ENCODE data around the gene STOML2. TPM values are rescaled to one million over a fixed set of nuclear protein-coding genes. Genes with fewer than 3 reads are reported as not detected.

Gene STOML2
- total and polyA plus RNA-seq, 7 experiments from 2014 or later: 34.7 to 126 (median 46.1) TPM

GRCh38 chr9:35071814-35072460, 31.0 kb downstream of the STOML2 start:
- Histone ChIP-seq H3K9me3 (ENCODE audit: control insufficient read depth in 2 of 3, low read length in 3 of 3) (no peaks in the 10 kb centered on the region), H3K4me1 (ENCODE audit: control insufficient read depth in 2 of 2, insufficient read depth in 2 of 2, low read length in 2 of 2) (peaks cover 22 to 43% of the 10 kb centered on the region in 2 donors), H3K27ac (ENCODE audit: low read depth, low read length) (peak overlapping the region; percentile 93), H3K4me3 (ENCODE audit: low read length) (peak overlapping the region; percentile 53), H3K27me3 (ENCODE audit: control insufficient read depth in 2 of 2, insufficient read depth in 2 of 2, low read length in 2 of 2) (no peaks in the 10 kb centered on the region), H3K36me3 (ENCODE audit: control insufficient read depth in 2 of 3, insufficient read depth in 3 of 3, low read length in 3 of 3) (peaks cover 3 to 24% (median 10%) of the 10 kb centered on the region in 3 experiments)
- peaks cover 0 to 3% (median 0%) of the 10 kb centered on the region in 5 donors for H3K27me3 Mint-ChIP-seq
- H3K9me3 Mint-ChIP-seq: peaks cover 0 to 2% (median 0%) of the 10 kb centered on the region in 11 donors
- peak; percentile 70 for ATAC-seq
- H3K27ac Mint-ChIP-seq: peak overlapping the region; percentile 81 to 96 (median 91)
- ChIA-PET CTCF (interaction anchor here (0.6 to 2.3 kb wide), 3 partner anchors 9 to 211 kb away, joined by 3 to 11 read pairs (median 4); partner anchors contain the start of gene PIGO), POLR2A (interaction anchor here (0.6 to 2.9 kb wide), 20 partner anchors 8 to 740 kb away, joined by 3 to 25 read pairs (median 4); partner anchors contain the start of genes ATOSB, CCDC107, DNAJB5 and FANCG)
- H3K4me1 Mint-ChIP-seq: peaks cover 34 to 66% (median 53%) of the 10 kb centered on the region in 7 donors
- peak in 8 of 9 donors; percentile 67 to 83 (median 71) for DNase-seq
- peaks cover 0 to 37% (median 17%) of the 10 kb centered on the region in 5 donors for H3K36me3 Mint-ChIP-seq
- peak overlapping the region; percentile 74 to 95 (median 88) for H3K4me3 Mint-ChIP-seq
- intact Hi-C loops (cut with micrococcal nuclease): loop anchor here (1.0 to 10.0 kb wide), 14 partner anchors 8 to 743 kb away; partner anchors contain the start of genes DNAJB5 (in 2 of the 2), HINT2 (in 2 of the 2), PIGO (in 2 of the 2) and CCL27 (in 1 of the 2)

GRCh38 chr9:35070823-35071813, 31.8 kb downstream of the STOML2 start:
- H3K36me3 Mint-ChIP-seq: peaks cover 0 to 40% (median 21%) of the 10 kb centered on the region in 5 donors
- H3K4me1 ChIP-seq (ENCODE audit: control insufficient read depth in 2 of 2, insufficient read depth in 2 of 2, low read length in 2 of 2): peaks cover 22 to 43% of the 10 kb centered on the region in 2 donors
- H3K9me3 Mint-ChIP-seq: peaks cover 0 to 2% (median 0%) of the 10 kb centered on the region in 11 donors
- H3K36me3 ChIP-seq (ENCODE audit: control insufficient read depth in 2 of 3, insufficient read depth in 3 of 3, low read length in 3 of 3): peaks cover 7 to 27% (median 19%) of the 10 kb centered on the region in 3 experiments
- no peaks in the 10 kb centered on the region for H3K27me3 ChIP-seq (ENCODE audit: control insufficient read depth in 2 of 2, insufficient read depth in 2 of 2, low read length in 2 of 2)
- ChIA-PET CTCF (interaction anchor here (0.6 to 2.3 kb wide), 3 partner anchors 9 to 210 kb away, joined by 3 to 11 read pairs (median 4); partner anchors contain the start of gene PIGO), POLR2A (interaction anchor here (0.6 to 2.9 kb wide), 18 partner anchors 8 to 741 kb away, joined by 3 to 25 read pairs (median 4); partner anchors contain the start of genes ATOSB, DNAJB5, FANCG and PIGO)
- H3K9me3 ChIP-seq (ENCODE audit: control insufficient read depth in 2 of 3, low read length in 3 of 3): no peaks in the 10 kb centered on the region
- H3K4me3 ChIP-seq (ENCODE audit: low read length): peak overlapping the region; percentile 53
- ATAC-seq (no peak), DNase-seq (peak in 3 of 9 donors; percentile 14 to 24 (median 14))
- peak overlapping the region; percentile 93 for H3K27ac ChIP-seq (ENCODE audit: low read depth, low read length)
- H3K4me3 Mint-ChIP-seq: peak overlapping the region; percentile 74 to 95 (median 88)
- peak overlapping the region; percentile 81 to 96 (median 91) for H3K27ac Mint-ChIP-seq
- intact Hi-C loops (cut with micrococcal nuclease): loop anchor here in 1 of 2 donors (10.0 kb wide), 2 partner anchors 406 to 744 kb away; partner anchors contain the start of genes CCL27, HINT2 and SPAG8
- H3K27me3 Mint-ChIP-seq: peaks cover 0 to 3% (median 0%) of the 10 kb centered on the region in 5 donors
- peaks cover 34 to 63% (median 58%) of the 10 kb centered on the region in 7 donors for H3K4me1 Mint-ChIP-seq

GRCh38 chr9:35069020-35069419, 33.9 kb downstream of the STOML2 start:
- no peak for ATAC-seq
- ChIA-PET POLR2A (interaction anchor here (0.6 to 4.9 kb wide), 3 partner anchors 10 to 27 kb away, joined by 3 to 28 read pairs (median 3); partner anchors contain the start of genes FANCG and PIGO), CTCF (interaction anchor here (1.2 kb wide), 1 partner anchor 484 kb away, joined by 4 read pairs; no protein-coding TSS in a partner anchor)
- Histone ChIP-seq H3K27ac (ENCODE audit: low read depth, low read length) (no peak overlapping the region), H3K9me3 (ENCODE audit: control insufficient read depth in 2 of 3, low read length in 3 of 3) (no peaks in the 10 kb centered on the region), H3K4me1 (ENCODE audit: control insufficient read depth in 2 of 2, insufficient read depth in 2 of 2, low read length in 2 of 2) (peaks cover 22 to 43% of the 10 kb centered on the region in 2 donors), H3K27me3 (ENCODE audit: control insufficient read depth in 2 of 2, insufficient read depth in 2 of 2, low read length in 2 of 2) (no peaks in the 10 kb centered on the region), H3K36me3 (ENCODE audit: control insufficient read depth in 2 of 3, insufficient read depth in 3 of 3, low read length in 3 of 3) (peaks cover 19 to 44% (median 35%) of the 10 kb centered on the region in 3 experiments), H3K4me3 (ENCODE audit: low read length) (no peak overlapping the region)
- H3K9me3 Mint-ChIP-seq: peaks cover 0 to 2% (median 0%) of the 10 kb centered on the region in 11 donors
- peaks cover 0 to 36% (median 24%) of the 10 kb centered on the region in 5 donors for H3K36me3 Mint-ChIP-seq
- no peak for DNase-seq
- H3K27me3 Mint-ChIP-seq: peaks cover 0 to 3% (median 0%) of the 10 kb centered on the region in 5 donors
- H3K4me3 Mint-ChIP-seq: peak overlapping the region; percentile 49 to 95 (median 62)
- peak overlapping the region in 5 of 9 donors; percentile 19 to 75 (median 31) for H3K27ac Mint-ChIP-seq
- intact Hi-C loops (cut with micrococcal nuclease): no loop called here
- peaks cover 34 to 59% (median 55%) of the 10 kb centered on the region in 7 donors for H3K4me1 Mint-ChIP-seq

GRCh38 chr9:35067056-35067455, 35.9 kb downstream of the STOML2 start:
- Mint-ChIP-seq H3K27me3 (no peaks in the 10 kb centered on the region), H3K4me1 (peaks cover 33 to 52% (median 48%) of the 10 kb centered on the region in 7 donors), H3K27ac (peak overlapping the region in 2 of 9 donors; percentile 32 to 58), H3K36me3 (peaks cover 8 to 50% (median 41%) of the 10 kb centered on the region in 5 donors), H3K4me3 (peak overlapping the region in 1 of 10 donors; percentile 13), H3K9me3 (no peaks in the 10 kb centered on the region)
- H3K27me3 ChIP-seq (ENCODE audit: control insufficient read depth in 2 of 2, insufficient read depth in 2 of 2, low read length in 2 of 2): no peaks in the 10 kb centered on the region
- no peak overlapping the region for H3K4me3 ChIP-seq (ENCODE audit: low read length)
- ATAC-seq (no peak), DNase-seq (no peak)
- CTCF ChIA-PET: no interaction called here
- POLR2A ChIA-PET: interaction anchor here (0.6 to 4.9 kb wide), 5 partner anchors 12 to 1349 kb away, joined by 3 to 28 read pairs (median 3); partner anchors contain the start of gene FANCG
- peaks cover 22 to 38% of the 10 kb centered on the region in 2 donors for H3K4me1 ChIP-seq (ENCODE audit: control insufficient read depth in 2 of 2, insufficient read depth in 2 of 2, low read length in 2 of 2)
- no peaks in the 10 kb centered on the region for H3K9me3 ChIP-seq (ENCODE audit: control insufficient read depth in 2 of 3, low read length in 3 of 3)
- H3K27ac ChIP-seq (ENCODE audit: low read depth, low read length): no peak overlapping the region
- intact Hi-C loops (cut with micrococcal nuclease): no loop called here
- peaks cover 35 to 64% (median 54%) of the 10 kb centered on the region in 3 experiments for H3K36me3 ChIP-seq (ENCODE audit: control insufficient read depth in 2 of 3, insufficient read depth in 3 of 3, low read length in 3 of 3)

DNA sequence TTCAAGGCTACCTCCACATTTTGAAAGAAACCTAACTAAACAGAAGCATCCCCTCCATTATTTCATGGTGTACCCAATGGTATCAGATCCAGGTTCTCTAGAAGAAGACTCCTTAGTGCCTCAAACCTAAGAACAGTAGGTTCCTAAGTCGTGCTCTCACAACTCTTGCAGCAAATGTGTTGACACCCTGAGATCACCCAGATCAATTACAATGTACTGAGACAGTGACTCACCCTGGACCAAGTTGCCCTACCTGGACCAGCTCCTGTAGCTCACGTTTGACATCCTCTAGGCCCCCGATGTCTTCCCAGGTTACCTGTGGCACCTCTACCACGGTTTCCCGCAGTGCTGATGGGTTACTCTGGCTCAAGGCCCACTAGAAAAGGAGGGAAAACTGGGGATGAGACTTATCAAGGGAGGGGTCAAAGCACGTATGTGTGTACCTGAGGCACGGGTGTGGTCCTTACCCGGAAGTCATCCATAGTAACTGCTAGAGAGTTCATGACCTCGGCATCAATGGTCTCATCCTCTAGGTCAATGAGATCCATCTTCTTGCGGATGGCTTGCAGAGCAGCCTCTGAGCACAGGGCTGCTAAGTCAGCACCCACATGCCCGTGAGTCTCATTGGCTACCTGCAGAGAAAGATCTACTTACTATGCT, 42.3 kb downstream of the STOML2 start:
- Histone ChIP-seq H3K36me3 (ENCODE audit: control insufficient read depth in 2 of 3, insufficient read depth in 3 of 3, low read length in 3 of 3) (peaks cover 70 to 98% (median 75%) of the 10 kb centered on the region in 3 experiments), H3K4me3 (ENCODE audit: low read length) (no peak overlapping the region), H3K4me1 (ENCODE audit: control insufficient read depth in 2 of 2, insufficient read depth in 2 of 2, low read length in 2 of 2) (no peaks in the 10 kb centered on the region), H3K9me3 (ENCODE audit: control insufficient read depth in 2 of 3, low read length in 3 of 3) (no peaks in the 10 kb centered on the region), H3K27ac (ENCODE audit: low read depth, low read length) (no peak overlapping the region), H3K27me3 (ENCODE audit: control insufficient read depth in 2 of 2, insufficient read depth in 2 of 2, low read length in 2 of 2) (no peaks in the 10 kb centered on the region)
- CTCF ChIA-PET: no interaction called here
- H3K4me1 Mint-ChIP-seq: peaks cover 0 to 12% (median 0%) of the 10 kb centered on the region in 7 donors
- DNase-seq (no peak), ATAC-seq (peak; percentile 5)
- H3K27me3 Mint-ChIP-seq: no peaks in the 10 kb centered on the region
- H3K9me3 Mint-ChIP-seq: no peaks in the 10 kb centered on the region
- POLR2A ChIA-PET: no interaction called here
- no peak overlapping the region for H3K4me3 Mint-ChIP-seq
- H3K27ac Mint-ChIP-seq: peak overlapping the region in 3 of 9 donors; percentile 14 to 41 (median 23)
- intact Hi-C loops (cut with micrococcal nuclease): no loop called here
- peaks cover 28 to 82% (median 59%) of the 10 kb centered on the region in 5 donors for H3K36me3 Mint-ChIP-seq

Data from naive thymus-derived CD4-positive, alpha-beta T cell (primary cell).